GM19238 (cell line): Measurements from ENCODE around the gene ACSF2.
"Not testable (repeated sequence)": the region's sequence is repeated elsewhere in the genome, so short reads cannot be mapped to it uniquely, and the experiment has no call there.

Experiments
- DNase-seq: peaks from one replicate; pipeline ENCODE4 v3.0.0; 2011; ENCODE audit warnings: low spot score; ENCODE audit not compliant: insufficient read length

Gene ACSF2

DNA sequence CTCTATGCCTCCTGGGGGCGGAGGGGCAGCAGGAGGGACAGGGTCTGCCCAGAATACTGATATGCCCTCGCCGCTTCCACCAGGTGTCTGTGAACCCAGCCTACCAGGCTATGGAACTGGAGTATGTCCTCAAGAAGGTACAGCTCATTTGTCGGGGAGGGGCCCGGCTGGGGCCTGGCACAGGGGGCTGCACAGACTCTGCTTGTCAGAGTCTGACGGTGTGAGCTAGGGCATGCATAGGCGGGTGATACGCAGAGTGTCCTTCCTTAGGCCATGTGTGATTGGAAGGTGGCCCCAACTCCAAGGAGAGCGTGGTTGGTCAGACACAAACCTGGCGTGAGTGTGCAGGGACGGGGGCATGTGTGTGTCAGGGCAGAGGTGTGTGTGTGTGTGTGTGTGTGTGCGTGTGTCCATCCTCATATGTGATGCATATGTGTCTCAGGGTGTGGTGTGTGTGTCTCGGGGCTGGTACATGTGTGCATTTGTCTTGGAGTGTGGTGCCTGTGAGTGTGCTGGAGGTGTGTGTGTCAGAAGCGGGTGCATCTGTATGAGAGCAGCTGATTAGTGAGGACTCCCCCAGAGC, 35.6 kb downstream of the ACSF2 start:
- DNase-seq = no peak

DNA sequence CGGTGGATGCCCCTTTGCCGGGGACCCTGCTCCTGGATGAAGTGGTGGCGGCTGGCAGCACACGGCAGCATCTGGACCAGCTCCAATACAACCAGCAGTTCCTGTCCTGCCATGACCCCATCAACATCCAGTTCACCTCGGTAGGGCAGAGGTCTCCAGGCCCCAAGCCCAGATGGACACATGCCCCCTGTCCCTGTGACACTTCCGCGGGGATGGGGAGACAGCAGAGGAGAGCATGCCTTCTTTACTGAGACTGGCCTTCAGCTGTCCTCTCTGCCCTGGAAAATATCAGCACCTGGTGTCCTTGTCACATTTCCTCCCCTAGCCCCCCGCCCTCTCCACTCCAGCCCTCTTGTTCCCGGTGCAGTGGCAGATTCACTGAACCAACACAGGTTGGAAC, 36.4 kb downstream of the ACSF2 start:
- no peak for DNase-seq

DNA sequence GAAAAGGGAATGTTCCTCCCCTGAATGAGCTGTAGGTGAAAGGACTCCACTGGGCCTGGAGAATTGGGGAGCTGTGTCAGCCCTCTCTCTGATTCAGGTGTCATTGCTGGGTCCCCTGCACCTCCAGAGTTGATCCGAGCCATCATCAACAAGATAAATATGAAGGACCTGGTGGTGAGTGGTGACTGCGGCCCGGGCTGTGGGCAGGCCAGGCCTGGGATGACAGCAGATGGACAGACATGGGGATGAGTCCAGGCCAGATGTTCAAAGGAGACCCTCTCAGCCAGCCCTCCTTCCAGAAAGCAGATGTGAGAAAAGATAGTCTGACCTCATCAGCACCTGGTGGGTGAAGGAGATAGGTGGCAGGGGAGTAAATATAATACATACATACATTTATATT, 38.1 kb downstream of the ACSF2 start:
- DNase-seq = no peak

DNA sequence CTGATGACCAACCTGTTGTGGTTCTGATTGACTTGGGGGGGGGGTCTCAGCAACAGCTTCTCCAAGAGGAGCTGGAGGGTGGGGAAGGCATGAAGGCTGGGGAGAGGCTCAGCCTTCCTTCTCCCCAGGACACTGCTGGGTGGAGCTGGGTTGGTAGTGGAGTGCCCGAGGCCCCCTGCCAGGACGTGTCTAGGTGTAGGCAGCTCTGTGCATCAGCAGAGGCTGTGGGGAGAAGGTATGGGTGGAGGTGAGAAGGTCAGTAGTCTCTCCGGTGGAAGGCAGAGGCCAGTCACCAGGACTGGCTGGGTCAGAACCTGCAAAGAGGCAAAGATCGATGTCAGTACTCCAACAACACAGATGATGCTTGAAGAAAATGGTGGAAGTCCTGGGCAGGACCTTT, 38.7 kb downstream of the ACSF2 start:
- DNase-seq = no peak

DNA sequence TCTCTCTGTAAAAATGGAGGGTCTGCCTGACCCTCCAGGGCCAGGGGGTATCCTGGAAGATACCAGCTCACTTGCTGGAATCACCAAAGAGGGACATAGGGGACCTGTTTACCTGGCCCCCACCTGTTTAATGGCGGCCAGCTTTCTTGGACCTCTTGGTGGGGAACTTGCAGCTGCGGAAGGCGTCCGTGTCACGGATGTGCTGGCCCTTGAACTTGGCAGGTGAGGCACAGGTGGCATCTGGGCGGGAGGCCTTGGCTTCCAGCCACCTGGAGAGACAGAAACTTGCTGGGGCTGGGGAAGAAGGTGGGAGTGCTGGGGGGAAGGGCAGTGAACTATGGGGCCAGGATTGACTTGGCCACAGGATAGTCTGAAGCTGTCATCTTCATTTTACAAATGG, 39.2 kb downstream of the ACSF2 start:
- DNase-seq = no peak

DNA sequence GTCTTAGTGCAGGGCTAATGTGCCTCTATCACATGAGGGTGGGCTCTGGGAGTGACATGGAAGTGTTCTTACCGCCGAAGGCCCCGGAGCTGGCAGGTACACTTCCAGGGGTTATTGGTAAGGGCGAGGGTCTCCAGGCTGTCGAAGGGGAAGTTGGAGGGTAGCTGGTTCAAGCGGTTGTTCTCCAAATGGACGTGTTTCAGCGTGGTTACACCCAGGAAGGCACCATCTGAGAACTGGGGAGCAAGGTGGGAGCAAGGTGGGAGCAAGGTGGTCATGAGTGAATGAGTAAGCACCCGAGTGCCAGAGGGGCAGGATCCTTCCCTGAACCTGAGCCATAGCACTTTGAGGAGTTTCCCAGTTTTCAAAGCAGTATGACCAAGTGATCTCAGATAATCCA, 39.6 kb downstream of the ACSF2 start:
- no peak for DNase-seq

DNA sequence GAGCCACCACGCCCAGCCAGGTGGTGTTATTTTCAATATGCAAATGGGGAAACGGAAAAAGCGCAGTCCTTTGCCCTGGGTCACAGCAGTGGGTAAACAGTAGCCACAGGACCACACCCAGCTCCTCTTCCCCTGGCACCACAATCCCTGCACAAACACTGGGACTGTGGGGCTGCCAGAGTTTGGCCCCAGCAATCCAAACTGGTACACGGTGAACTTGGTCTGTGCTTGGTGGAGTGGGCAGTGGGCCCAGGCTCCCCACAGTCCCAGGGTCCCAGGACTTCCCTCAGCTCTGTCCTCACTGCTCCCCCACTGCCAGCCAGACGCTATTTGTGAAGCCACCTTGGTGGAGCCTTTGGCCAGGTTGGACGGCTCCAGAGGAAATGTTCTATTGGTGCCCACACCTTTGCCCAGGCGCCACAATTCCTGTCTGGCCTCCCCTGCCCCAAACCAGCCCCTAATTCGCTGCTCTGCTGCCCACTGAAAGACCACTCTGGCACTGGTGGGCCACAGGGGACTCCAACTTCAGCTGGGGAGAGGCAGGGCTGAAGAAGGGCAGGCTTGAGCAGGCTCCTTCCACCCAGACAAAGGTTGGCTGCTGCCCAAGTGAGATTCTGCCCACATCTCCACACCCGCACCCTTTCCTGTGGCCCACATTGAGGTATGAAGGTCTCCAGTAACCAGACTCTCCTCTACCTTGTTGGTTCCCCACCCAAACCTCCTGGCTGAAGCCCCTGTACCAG, 40.5 kb downstream of the ACSF2 start:
- no peak for DNase-seq

DNA sequence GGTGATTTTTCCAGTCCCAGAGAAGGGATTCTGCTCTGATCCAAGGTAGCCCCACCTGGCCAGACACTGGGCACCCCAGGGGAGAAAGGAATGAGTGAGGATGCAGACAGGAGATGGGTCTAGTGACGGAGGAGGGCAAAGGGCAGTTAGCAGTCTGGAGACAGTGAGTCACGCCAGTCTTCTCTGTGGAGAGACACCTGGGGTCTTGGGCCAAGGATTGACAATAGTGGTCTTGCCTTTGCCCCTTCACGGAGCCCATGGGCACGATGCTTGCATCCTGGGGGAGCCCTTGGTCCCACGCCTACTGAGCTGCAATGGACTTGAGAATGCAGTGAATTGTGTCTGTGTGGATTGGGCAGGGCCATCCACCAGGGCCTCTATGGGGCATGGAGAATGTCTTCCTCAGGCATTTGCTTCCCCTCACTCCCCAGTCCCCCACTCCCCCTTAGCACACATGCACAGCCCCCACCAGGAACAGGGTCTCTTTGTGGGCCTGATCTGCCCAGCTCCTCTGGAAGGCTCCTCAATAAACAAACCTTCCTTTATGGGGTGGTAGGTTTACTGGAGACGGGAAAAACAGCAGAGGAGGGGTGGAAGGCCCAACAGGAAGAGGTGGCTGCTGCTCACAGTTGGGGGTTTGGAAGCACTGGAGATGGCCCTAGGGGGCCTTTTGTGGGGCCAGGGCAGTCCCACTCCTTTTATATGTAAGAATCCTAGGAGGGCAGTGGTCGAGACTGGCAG, 41.3 kb downstream of the ACSF2 start:
- no peak for DNase-seq

DNA sequence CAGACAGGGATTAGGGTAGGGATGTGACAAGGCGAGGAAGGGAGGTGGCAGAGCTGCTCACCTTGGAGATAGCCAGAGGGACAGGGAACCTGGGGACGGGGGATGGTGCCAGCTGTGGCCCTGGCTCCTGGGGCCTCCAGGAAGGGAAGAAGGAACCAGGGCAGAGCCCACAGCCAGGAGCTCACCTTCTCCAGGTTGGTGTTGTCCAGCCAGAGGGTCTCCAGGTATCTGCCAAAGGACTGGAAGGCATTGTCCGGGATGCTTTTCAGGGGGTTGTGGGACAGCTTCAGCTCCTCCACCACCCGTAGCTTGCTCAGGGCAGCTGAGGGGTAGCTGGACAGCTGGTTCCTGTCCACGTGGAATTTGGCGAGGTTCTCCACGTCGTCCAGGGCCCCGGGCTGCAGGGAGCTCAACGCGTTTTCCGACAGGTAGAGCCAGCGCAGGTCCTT, 41.9 kb downstream of the ACSF2 start:
- no peak for DNase-seq

DNA sequence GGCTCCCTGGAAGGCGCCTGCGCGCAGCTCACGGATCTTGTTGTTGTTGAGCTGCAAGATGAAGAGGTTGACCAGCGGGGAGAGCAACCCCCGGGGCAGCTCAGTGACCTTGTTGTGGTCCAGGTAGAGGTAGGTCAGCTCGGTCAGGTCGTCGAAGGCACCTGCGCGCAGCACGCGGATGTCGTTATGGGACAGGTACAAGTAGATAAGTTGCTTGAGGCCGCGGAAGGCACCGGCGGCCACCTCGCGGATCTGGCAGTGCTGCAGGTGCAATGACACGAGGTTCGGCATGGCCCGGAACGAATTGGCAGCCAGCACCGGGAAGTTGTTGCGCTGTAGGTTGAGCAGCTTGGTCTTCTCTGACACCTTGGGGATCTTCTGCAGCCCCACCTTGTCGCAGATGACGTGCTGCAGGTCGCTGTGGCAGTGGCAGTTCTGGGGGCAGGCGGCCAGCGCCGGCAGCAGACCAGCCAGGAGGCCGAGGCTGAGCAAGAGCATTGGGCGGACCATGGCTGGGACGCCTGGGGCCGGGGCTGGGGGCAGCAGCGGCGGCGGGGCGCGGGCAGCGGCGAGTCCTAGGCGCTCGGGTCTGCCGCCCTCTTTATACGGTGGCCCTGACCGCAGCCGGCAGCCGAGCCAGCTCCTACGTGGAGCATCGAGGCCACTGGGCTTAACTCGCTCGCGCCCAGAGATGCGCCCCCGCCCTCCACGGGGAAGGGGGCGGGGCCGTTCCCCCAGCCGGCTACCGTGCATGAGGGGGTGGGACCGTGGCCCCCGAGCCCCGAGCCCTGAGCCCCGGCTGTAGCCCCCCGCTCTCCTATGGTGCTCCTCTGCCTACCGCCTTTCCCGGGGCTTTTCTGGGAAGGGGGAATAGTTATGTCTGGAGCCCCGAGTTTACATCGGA, 42.5 kb downstream of the ACSF2 start, which contains the start of gene CHAD:
CHAD (minus strand) TSS at position 577 of the 904 bp plus-strand sequence; CDS start at position 510, 67 bp downstream.
- DNase-seq = no peak

DNA sequence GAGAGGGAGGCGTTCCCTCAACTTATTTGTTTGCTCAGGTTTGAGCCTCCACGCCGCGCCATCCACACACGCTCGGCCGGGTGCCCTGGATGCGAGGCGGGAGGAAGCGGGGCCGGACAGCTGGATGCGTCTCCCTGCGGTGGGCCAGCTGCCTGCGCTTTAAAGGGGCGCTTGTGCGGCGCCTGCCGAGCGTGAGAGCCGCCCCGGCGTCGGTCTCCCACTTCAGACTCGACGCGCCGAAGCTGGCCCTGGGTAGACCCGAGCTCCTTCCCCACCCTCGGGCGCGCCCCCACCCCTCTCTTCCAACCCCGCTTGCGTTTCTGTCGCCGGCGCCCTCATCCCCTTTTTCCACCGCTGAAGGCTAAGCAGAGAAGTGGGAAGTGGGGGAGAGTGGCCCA, 43.2 kb downstream of the ACSF2 start:
- DNase-seq = no peak

DNA sequence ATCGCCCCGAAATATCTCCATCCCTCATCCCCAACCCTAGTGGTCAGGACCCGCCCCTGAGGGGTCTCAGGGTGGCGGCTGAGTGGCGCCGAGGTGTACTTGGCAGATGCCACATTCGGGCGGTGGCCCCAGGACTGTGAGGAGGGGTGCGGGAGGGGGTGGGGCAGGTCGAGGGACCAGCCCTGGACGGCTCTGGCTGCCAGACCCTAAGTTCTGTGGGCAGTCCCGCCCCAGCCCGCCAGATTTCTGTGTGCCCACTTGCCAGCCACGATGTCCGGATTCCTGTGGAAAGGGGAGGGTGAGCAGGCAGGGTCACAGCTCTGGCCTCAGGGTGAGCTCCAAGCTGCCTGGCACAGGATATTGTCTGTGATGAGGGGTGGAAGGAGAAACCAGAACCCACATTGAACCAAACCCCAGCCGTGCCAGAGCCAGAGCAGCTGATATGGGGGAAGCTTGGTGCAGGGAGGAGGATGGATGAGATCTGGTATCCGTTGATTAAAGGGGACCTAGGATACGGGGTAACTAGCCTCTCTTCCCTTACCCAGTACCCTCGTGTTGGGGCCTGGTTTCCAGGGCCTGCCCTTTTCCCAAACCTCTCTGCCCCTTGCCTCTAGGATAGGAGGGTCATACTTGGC, 43.8 kb downstream of the ACSF2 start:
- DNase-seq = no peak

DNA sequence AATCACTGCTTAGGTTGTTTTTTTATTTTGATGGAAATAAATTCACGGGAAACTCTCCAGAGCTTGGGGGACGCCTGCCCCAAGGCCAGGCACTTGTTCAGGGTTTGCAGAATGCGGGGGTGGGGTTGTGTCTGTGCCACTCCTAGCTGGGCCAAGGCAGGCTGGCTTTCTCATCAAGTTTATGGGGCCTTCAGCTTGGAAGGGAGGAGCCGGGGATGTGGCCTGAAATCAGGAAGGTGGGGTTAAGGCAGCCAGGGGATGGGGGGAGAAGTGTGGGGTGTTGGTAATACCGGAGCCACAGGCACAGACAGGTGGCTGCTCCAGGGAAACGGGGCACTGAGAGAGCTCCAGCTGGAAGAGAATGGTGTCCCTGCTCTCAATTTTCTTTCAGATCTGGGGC, 44.4 kb downstream of the ACSF2 start:
- no peak for DNase-seq

DNA sequence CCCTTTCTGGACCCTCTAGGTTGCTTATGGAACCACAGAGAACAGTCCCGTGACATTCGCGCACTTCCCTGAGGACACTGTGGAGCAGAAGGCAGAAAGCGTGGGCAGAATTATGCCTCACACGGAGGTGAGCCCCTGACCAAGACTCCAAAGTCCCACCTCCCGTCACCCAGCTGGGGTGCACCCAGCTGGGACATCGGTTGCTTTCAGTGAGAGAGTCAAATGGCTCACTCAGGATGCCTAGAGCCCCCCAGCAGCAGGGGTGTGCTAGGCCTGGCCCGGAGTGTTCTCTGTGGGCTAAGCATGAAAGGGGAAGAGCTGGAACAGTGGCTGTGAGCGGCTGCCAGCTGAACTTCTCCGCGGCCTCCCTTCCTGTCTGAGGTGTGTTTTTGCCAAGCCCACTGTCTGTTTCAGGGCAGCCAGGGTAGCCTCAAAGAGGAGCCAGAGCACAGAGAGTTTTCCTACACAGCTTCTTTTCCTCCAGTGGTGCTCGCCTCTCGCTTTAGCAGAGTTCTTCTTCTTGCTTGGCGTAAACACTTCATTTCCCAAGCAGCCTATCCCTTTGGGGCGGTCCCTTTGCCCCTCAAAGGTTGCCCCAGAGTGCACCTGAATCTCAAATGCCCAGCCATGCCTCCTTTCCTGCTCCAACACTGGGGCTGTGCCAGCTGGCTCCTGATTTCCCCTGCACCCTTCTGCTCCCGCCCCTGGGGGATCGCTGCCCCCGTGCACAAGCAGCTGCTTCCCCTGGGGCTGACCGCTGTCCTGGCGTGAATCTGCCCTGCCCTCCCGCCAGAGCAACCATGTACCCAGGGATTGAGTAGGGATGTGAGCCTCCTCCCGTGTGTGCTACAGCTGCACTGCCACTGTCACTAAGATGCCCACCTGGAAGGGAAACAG, 45.2 kb downstream of the ACSF2 start:
- no peak for DNase-seq

DNA sequence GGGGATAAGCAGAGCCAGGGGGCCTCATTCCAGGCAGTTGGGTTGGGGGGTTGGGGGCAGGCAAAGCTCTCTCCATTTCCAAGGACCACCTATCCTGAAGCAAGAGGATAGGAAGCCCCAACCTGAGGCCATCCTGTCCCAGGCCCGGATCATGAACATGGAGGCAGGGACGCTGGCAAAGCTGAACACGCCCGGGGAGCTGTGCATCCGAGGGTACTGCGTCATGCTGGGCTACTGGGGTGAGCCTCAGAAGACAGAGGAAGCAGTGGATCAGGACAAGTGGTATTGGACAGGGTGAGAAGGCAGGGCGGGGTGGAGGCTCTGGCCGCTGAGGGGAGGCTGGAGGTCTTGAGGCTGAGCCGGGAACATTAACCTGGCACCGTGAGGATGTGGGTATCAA, 46.3 kb downstream of the ACSF2 start:
- DNase-seq = no peak

DNA sequence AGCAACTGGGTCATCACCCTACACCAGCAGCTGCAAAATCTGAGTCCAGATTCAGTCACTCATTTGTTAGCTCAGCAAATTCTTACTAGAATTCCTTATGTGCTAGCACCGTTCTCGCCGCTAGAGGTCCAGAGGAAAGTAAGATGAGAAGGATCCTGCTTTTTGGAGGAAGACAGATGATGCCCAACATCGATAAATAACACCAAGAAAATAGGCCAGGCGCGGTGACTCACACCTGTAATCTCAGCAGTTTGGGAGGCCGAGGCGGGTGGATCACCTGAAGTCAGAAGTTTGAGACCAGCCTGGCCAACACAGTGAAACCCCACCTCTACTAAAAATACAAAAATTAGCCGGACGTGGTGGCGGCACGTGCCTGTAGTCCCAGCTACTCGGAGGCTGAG, 46.7 kb downstream of the ACSF2 start:
- DNase-seq = not testable (repeated sequence)

DNA sequence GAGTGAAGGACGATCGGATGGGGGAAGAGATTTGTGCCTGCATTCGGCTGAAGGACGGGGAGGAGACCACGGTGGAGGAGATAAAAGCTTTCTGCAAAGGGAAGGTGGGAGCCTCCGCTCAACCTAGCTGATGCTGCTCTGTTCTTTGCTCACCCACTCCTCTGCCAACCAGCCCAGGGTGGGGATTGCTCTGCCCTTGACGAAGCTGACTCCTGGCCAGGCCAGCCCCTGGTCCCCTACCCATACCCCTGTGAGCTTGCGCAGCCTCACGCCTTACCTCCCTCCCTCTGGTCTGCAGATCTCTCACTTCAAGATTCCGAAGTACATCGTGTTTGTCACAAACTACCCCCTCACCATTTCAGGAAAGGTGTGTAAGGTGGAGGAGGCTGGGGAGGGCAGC, 47.9 kb downstream of the ACSF2 start:
- no peak for DNase-seq

DNA sequence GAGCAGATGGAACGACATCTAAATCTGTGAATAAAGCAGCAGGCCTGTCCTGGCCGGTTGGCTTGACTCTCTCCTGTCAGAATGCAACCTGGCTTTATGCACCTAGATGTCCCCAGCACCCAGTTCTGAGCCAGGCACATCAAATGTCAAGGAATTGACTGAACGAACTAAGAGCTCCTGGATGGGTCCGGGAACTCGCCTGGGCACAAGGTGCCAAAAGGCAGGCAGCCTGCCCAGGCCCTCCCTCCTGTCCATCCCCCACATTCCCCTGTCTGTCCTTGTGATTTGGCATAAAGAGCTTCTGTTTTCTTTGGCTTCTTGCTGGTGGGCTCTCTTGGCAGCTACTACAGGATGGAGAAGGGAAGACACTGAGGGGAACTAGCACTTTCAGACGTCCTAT, 48.5 kb downstream of the ACSF2 start:
- DNase-seq = no peak

DNA sequence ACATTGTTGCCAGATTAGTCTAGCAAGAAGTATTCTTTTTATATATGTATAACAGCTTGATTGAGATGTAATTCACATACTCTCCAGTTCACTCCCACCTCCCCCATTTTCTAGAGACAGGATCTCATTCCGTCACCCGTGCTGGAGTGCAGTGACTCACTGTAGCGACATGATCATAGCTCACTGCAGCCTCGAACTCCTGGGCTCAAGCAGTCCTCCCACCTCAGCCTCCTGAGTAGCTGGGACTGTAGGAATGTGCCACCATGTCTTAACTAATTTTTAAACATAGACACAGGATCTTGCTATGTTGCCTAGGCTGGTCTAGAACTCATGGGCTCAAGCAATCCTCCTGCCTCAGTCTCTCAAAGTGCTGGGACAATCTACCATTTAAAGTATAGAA, 49.3 kb downstream of the ACSF2 start:
- DNase-seq = no peak
